ENCODE data around the gene KCTD3. TPM values are rescaled to one million over a fixed set of nuclear protein-coding genes. Genes with fewer than 3 reads are reported as not detected.

The KCTD3 gene
- total RNA-seq, 1 experiment from 2014 or later = 90.3 TPM

GRCh38 chr1:215661033-215661432 is 93.9 kb downstream of the KCTD3 start:
- Mint-ChIP-seq H3K4me1 (ENCODE audit: insufficient read depth, unreplicated experiment) (no peaks in the 10 kb centered on the region), H3K27me3 (ENCODE audit: insufficient read depth, unreplicated experiment) (peaks cover 33% of the 10 kb centered on the region), H3K27ac (ENCODE audit: low read depth, unreplicated experiment) (no peak overlapping the region), H3K9me3 (ENCODE audit: unreplicated experiment) (no peaks in the 10 kb centered on the region), H3K36me3 (ENCODE audit: insufficient read depth, unreplicated experiment) (no peaks in the 10 kb centered on the region), H3K4me3 (ENCODE audit: unreplicated experiment) (no peak overlapping the region)
- CTCF ChIA-PET = interaction anchor here (0.9 to 1.0 kb wide), 2 partner anchors 16 to 122 kb away, joined by 3 read pairs; no protein-coding TSS in a partner anchor
- BruUV-seq (replicated peaks) = no TSS peak
- no peak for TF ChIP-seq CTCF (IDR thresholded peaks at IDR 0.05; ENCODE audit: unreplicated experiment)
- intact Hi-C loops (cut with micrococcal nuclease) = no loop called here
- POLR2A ChIA-PET = interaction anchor here (0.5 to 0.7 kb wide), 2 partner anchors 59 to 217 kb away, joined by 3 read pairs; no protein-coding TSS in a partner anchor
- no peak for DNase-seq (ENCODE audit: unreplicated experiment)

- TF ChIP-seq CTCF (IDR thresholded peaks at IDR 0.05; ENCODE audit: unreplicated experiment) = no peak
- BruUV-seq (replicated peaks) = no TSS peak
Observed at GRCh38 chr1:215665215-215665614, 98.1 kb downstream of the KCTD3 start.

GRCh38 chr1:215667761-215668160 is 100.7 kb downstream of the KCTD3 start:
- Mint-ChIP-seq H3K4me1 (ENCODE audit: insufficient read depth, unreplicated experiment) (no peaks in the 10 kb centered on the region), H3K4me3 (ENCODE audit: unreplicated experiment) (no peak overlapping the region), H3K27ac (ENCODE audit: low read depth, unreplicated experiment) (no peak overlapping the region), H3K9me3 (ENCODE audit: unreplicated experiment) (no peaks in the 10 kb centered on the region), H3K36me3 (ENCODE audit: insufficient read depth, unreplicated experiment) (no peaks in the 10 kb centered on the region), H3K27me3 (ENCODE audit: insufficient read depth, unreplicated experiment) (peaks cover 15% of the 10 kb centered on the region)
- ChIA-PET CTCF (interaction anchor here (0.5 to 3.2 kb wide), 3 partner anchors 10 to 554 kb away, joined by 3 to 10 read pairs (median 4); no protein-coding TSS in a partner anchor), POLR2A (no interaction called here)
- no peak for DNase-seq (ENCODE audit: unreplicated experiment)
- intact Hi-C loops (cut with micrococcal nuclease) = no loop called here
- no TSS peak for BruUV-seq (replicated peaks)
- no peak for TF ChIP-seq CTCF (IDR thresholded peaks at IDR 0.05; ENCODE audit: unreplicated experiment)

More at GRCh38 chr1:215665215-215665614, 98.1 kb downstream of the KCTD3 start:
- Mint-ChIP-seq H3K27me3 (ENCODE audit: insufficient read depth, unreplicated experiment) (peaks cover 15% of the 10 kb centered on the region), H3K9me3 (ENCODE audit: unreplicated experiment) (no peaks in the 10 kb centered on the region), H3K36me3 (ENCODE audit: insufficient read depth, unreplicated experiment) (no peaks in the 10 kb centered on the region), H3K4me3 (ENCODE audit: unreplicated experiment) (no peak overlapping the region), H3K27ac (ENCODE audit: low read depth, unreplicated experiment) (no peak overlapping the region), H3K4me1 (ENCODE audit: insufficient read depth, unreplicated experiment) (no peaks in the 10 kb centered on the region)
- intact Hi-C loops (cut with micrococcal nuclease) = no loop called here
- ChIA-PET POLR2A (no interaction called here), CTCF (no interaction called here)
- DNase-seq (ENCODE audit: unreplicated experiment) = peak; percentile 34

GRCh38 chr1:215669806-215670491 is 102.8 kb downstream of the KCTD3 start:
- TF ChIP-seq CTCF (IDR thresholded peaks at IDR 0.05; ENCODE audit: unreplicated experiment) = no peak
- no TSS peak for BruUV-seq (replicated peaks)
- Mint-ChIP-seq H3K9me3 (ENCODE audit: unreplicated experiment) (no peaks in the 10 kb centered on the region), H3K4me1 (ENCODE audit: insufficient read depth, unreplicated experiment) (no peaks in the 10 kb centered on the region), H3K4me3 (ENCODE audit: unreplicated experiment) (no peak overlapping the region), H3K36me3 (ENCODE audit: insufficient read depth, unreplicated experiment) (no peaks in the 10 kb centered on the region), H3K27ac (ENCODE audit: low read depth, unreplicated experiment) (no peak overlapping the region), H3K27me3 (ENCODE audit: insufficient read depth, unreplicated experiment) (peaks cover 16% of the 10 kb centered on the region)
- ChIA-PET CTCF (interaction anchor here (0.6 to 1.2 kb wide), 2 partner anchors 18 to 104 kb away, joined by 3 to 4 read pairs; no protein-coding TSS in a partner anchor), POLR2A (no interaction called here)
- no peak for DNase-seq (ENCODE audit: unreplicated experiment)
- intact Hi-C loops (cut with micrococcal nuclease) = no loop called here

Measured in MCF 10A (cell line).